ENCODE data around the gene ZNF224.
A peak's percentile ranks its signal among the peaks of the same experiment; 100 is the strongest.
"Not testable (repeated sequence)": the region's sequence is repeated elsewhere in the genome, so short reads cannot be mapped to it uniquely, and the experiment has no call there.

ZNF224 gene

DNA sequence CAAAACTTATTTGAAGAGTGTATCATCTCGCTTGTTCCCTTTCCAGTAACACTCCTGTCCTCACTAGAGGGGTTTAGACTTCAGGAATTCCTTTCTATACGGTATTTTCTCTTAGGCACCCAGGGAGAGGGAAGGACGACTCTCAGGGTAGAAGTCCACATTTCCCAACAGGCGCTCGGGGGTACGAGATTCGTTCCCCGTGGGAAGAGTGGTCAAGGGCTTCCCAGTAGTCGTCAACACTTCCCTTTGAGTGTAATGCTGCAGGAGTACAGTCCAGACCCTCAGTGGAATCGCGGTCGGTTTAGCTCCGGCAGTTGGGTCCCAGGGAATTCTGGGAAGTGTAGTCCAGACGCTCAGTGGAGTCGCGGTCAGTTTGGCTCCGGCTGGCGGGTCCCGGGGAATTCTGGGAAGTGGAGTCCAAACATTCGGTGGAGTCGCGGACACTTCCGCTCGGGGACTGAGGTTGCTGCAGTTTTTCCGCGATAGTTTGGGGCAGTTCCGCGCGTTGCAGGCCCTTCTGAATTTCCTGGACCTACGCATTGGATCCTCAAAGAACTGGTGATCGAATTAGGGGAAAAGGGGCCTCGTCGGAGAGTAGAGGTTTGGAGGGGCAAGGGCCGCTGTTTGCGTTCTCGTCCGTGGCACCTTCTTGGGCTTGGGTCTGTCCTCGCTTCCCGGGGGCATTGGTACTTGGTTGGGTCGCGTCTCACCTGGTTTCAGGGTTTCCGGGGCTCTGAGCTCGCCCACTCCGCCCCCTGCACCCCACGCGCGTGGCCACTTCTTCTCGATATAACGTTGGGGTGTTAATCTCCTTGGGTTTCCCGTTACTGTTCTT is at the start of gene ZNF224:
TSS of gene ZNF224 (plus strand) at position 431 of the 835 bp plus-strand sequence. CDS start 3,513 bp downstream, outside the sequence.
- DNase-seq = peak; percentile 82

DNA sequence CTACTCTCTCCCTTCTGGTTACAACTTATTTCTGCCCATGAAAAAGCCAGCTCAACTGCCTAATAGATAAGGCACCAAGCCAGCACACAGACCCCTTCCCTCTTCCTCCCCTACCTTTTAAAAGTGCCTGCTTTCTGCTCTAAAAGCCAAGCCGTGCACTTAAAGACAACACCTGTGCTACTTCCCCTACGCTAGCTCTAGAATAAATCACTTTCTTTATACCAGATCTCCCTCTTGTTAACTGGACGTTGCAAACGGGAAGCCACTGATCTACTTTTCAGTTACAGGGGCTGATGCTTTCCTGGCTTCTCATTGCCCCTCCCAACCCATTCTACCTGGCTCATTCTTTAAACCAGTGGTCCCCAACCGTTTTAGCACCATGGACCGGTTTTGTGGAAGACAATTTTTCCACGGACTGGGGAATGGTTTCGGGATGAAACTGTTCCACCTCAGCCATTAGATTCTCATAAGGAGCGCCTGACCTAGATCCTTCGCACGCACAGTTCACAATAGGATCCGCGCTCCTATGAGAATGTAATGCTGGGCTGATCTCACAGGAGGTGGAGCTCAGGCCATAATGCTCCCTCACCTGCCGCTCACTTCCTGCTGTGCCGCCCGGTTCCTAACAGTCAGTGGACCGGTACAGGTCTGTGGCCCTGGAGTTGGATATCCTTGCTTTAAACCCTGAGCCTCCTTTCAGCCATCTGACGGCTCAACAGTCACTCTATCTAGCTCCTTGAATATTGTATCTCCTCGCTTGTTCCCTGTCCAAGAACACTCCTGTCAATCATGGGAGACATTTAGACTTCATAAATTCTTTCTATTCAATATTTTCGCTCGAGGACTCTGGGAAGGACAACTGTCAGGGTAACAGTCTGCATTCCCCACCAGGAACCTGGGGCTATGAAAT is 43.2 kb upstream of the ZNF224 start:
- DNase-seq = no peak

DNA sequence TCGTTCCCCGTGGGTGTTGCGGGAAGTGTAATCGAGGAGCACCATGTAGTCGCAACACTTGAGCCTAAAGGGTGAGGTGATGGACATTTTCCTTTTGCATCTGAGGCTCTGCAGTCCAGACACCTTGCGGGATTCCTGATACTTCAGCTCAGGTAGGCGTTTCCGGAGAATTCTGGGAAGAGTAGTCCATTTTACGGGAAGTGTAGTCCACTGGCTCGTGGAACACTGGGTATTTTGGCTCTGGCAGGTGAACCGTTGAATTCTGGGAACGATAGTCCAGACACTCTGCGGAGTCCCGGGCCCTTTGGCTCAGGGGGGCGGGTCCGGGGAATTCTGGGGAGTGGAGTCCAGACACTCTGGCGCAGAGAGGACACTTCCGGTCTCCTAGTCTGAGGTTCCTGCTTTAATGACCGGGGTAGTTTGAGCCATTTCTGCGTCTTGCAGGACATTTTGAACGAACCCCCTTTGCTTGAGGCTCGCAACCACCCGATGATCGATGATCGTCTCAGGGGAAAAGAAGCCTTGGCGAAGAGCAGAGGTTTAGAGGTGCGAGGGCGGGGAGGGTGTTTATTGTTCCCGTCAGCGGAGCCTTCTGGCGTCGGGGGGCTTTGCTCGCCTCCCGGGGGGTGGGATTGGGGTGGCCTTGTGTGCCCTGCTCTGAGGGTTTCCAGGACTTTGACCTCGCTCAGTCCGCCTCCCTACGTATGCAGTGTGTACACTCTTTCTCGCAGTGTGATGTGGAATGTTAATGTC is 42.3 kb upstream of the ZNF224 start, which contains the start of gene ZNF223:
TSS of gene ZNF223 (plus strand) at position 387 of the 753 bp plus-strand sequence. CDS start 3,141 bp downstream, outside the sequence.
- peak; percentile 70 for DNase-seq

DNA sequence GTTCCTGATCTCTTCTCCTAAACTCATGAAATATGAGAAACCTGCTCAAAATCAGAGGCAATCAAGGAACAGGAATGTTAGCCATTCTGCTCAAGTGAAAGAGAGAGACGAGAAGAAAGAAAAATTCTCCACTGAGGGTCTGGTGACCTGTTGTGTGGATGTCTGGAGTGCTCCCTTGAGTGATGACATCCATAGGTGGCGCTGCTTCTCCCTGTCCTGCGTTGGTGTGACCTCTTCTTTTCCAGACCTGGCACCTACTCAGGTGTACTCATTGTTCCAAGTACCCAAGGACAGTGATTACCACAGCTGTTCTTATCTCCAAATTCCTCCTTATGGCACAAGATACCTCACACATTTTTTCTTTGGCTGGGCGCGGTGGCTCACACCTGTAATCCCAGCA is 38.3 kb upstream of the ZNF224 start:
- DNase-seq = no peak

DNA sequence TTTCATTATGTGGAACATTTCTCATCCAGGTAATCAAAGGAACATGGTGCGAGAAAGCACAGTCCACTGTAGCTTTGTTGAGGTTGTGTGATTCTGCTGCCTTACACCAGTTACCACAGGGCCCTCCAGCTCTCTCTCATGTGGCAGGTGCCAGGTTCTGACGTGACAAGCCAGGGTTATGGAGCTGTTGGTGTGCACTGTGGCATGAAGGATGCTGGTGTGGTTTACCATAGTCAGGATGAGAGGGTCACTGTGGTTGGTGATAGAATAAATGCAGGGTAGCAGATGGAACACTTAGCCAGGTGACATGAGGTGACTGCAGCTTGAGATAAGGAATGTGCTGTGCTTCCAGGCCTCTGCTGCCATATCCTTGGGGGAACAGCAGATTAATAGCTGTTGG is 34.9 kb upstream of the ZNF224 start:
- DNase-seq = no peak

DNA sequence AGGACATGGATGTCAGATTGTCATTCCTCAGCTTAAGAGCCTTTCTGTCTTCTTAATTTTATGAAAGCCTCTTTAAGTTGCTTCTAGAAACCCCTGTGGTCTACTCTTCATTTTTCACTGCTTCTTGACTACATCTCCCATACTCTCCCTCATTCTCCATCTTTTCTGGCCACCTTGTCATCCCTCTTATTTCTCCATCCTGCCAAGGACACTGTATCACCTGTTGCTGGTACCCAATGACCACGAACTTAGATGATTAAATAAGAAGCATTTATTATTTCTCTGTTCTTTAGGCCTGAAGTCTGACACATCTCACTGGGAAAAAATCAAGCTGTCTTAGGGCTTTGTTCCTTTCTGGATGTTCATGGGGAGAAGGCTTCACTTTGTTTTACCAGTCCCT is 33.1 kb upstream of the ZNF224 start:
- no peak for DNase-seq

DNA sequence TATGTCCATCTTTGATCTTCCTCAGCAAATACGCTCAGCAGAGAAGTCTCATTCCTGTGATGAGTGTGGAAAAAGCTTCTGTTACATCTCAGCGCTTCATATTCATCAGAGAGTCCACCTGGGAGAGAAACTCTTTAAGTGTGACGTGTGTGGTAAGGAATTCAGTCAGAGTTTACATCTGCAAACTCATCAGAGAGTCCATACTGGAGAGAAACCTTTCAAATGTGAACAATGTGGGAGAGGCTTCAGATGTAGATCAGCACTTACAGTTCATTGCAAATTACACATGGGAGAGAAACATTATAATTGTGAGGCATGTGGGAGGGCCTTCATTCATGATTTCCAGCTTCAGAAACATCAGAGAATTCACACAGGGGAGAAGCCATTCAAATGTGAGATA is 27.9 kb upstream of the ZNF224 start:
- DNase-seq = no peak

DNA sequence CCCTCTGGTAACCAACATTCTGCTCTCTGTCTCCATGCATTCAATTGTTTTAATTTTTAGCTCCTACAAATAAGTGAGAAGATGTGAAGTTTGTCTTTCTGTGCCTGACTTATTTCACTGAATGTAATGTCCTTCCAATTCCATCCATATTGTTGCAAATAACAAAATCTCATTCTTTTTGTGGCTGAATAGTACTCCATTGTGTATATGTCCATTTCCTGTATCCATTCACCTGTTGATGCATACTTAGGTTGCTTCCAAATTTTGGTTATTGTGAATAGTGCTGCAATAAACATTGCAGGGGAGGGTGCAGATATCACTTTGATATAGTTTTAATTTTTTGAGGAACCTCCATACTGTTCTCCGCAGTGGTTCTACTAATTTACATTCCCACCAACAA is 24.7 kb upstream of the ZNF224 start:
- DNase-seq = no peak

DNA sequence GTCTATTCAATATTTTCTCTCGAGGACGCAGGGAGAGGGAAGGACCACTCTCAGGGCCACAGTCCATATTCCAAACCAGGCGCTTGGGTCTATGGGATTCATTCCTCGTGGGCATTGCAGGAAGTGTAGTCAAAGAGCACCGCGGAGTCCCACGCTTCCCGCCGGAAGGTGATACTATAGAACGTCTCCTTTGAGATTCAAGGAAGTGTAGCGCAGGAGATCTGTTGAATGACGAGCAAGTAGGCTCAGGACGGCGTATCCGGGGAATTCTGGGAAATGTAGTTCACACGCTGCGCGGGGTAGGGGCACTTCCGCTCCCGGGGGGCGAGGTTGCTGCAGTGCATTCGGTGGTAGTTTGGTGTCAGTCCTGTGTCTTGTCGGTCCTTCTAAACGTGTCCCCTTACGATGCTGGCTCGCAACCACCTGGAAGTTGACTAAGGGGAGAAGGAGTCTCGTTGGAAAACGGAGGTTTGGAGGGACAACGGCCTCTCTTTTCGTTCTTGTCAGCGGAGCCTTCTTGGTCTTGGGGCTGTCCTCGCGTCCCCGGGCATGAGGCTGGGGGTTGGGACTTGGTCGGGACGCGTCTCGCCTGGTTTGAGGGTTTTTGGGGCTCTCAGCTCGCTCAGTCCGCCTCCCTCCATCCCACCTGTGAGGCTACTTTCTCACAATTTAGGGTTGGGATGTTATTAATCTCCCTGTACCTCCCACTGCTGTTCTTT is 22.2 kb upstream of the ZNF224 start, which contains the start of gene ZNF284:
TSS of gene ZNF284 (plus strand) at position 336 of the 719 bp plus-strand sequence. CDS start 4,231 bp downstream, outside the sequence.
- peak; percentile 83 for DNase-seq

DNA sequence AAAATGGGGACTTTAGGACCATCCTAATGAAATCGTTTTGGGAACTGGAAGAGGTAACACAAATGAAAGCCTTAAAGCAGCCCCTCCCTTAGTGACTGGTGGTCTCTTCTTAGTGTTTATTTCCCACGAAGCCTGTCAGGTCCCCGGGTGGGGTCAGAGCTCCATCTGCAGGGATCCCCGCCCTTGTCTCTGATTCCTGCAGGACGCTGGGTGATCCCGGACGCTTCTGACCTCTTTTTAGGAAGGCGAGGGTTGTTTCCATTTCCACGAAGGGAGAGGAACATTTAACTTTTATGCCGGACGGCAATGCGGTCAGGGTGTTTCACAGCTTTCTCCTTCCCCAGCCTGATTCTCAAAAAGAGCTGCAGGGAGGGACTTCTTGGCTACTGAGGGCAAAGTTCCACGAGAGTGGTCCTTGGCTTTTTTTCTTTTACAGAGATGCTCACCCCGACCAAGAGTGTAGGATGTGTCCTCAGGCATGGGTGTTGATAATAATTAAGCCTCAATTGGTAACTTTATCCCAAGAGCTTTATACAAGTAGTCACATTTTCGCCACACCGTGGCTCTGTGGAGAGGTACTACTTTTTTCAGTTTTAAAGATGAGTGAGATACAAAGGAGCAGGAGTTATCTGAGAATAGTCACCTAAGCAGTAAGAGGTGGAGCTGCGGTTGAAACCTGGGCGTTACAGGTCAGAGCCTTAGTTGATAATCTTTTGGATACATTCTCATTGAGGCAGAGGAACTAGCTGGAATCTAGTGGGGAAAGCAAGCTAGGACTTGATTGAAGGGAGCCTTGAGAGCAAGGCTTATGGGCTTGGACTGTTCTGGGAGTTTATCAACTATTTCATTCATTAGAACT is 21.4 kb upstream of the ZNF224 start:
- DNase-seq = no peak

DNA sequence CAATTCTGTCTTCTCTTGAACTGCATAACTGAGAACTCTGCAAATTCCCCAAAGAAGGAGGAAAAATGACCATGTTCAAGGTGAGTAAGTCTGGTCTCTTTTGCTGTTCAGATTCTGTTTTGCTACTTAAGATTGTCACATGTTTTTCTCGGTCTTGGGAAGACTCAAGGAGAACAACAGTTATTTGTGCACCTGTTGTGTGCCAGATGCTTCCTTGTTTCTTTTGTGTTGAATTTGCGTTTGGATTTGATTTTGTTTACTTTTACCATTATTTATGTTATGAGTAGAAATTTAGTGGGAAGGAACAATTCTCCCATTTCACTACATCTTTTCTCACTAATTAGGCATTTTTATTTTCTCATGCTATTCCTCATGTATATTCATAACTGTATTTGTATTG is 17.8 kb upstream of the ZNF224 start:
- no peak for DNase-seq

DNA sequence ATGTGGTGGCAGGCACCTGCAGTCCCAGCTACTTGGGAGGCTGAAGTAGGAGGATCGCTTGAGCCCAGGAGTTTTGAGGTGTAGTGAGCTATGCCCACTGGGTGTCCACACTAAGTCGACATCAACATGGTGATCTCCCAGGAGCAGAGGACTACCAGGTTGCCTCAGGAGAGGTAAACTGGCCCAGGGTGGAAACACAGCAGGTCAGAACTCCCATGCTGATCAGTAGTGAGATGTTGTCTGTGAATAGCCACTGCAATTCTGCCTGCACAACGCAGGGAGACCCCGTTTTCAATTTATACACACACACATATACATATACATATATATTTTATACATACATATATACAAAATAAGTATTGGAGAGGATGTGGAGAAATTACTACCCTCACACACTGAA is 2.1 kb upstream of the ZNF224 start:
- no peak for DNase-seq

DNA sequence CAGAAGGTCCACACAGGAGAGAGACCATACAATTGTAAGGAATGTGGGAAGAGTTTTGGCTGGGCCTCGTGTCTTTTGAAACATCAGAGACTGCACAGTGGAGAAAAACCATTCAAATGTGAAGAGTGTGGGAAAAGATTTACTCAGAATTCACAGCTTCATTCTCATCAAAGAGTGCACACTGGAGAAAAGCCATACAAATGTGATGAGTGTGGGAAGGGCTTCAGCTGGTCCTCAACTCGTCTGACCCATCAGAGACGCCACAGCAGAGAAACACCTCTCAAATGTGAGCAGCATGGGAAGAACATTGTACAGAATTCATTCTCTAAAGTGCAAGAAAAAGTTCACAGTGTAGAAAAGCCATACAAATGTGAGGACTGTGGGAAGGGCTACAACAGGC is 13.6 kb downstream of the ZNF224 start:
- no peak for DNase-seq

DNA sequence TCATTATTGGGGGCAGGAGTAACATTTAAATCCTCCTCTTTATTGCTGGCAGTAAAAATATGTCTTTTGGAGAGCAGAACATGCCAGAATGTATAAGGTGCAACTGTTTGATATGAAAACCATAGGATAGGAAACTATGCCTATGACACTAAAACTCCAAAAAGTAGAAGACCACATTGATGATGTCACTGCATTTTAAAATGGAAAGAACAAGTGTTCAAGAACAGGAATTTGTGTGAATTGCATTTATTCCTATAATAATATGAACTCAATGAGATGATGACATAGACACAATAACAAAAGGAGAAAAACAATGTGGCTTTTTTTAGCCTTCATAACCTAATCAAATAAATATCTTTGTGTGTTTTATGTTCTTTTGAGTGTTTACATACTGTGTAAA is 15.3 kb downstream of the ZNF224 start:
- no peak for DNase-seq

DNA sequence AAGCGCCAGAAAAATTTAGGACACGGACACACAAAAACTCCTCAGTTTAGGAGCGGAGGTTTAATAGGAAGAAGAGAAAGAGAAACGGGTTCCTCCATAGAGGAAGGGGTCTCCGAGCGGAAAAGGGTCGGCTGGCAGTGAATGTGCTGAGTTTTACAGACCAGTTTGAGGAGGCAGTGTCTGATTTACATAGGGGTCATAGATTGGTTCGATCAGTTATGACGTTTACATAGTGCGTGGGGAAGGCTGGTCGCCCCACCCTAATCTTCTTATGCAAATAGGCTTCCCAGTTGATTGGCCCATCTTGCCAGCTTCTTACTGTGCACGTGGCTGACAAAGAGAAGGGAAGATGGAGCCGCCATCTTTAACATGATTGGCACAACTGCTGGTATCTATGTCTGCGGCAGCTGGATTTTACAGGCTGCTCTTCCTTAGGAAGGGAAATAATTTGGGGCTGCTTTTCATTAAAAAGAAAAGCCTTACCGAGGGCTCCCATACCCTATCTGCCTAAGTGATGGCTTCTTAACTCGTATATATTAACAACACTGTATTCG is 17.8 kb downstream of the ZNF224 start:
- DNase-seq = no peak

DNA sequence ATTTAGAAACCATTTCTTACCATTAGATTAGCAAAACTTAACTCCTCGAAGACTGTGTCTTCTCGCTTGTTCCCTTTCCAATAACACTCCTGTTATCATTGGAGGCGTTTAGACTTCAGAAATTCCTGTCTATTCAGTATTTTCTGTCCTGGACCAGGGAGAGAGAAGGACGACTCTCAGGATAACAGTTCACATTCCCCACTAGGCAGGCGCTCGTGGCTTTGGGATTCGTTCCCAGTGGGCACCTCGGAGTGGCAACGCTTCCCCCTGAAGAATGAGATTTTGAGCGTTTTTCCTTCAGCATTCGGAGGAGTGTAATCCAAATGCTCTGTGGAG is 18.6 kb downstream of the ZNF224 start:
- no peak for DNase-seq

DNA sequence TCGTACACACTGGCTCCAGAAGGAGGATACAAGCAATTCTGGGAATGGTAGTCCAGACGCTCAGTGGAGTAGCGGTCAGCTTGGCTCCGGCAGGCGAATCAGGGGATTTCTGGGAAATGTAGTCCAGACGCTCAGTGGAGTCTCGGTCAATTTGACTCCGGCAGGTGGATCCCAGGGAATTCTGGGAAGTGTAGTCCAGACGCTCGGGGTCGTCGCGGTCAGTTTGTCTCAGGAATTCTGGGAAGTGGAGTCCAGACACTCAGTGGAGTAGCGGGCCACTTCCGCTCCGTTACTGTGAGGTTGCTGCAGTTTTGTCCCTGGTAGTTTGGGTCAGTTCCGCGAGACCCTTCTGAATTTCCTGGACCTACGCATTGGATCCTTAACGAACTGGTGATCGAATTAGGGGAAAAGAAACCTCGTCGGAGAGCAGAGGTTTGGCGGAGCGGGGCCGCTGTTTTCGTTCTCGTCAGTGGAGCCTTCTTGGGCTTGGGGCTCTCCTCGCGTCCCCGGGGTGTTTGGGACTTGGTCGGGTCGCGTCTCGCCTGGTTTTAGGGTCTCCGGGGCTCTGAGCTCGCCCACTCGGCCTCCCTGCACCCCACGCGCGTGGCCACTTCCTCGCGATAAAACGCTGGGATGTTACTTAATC is 19.1 kb downstream of the ZNF224 start, which contains the start of gene ZNF225:
TSS of gene ZNF225 (plus strand) at position 262 of the 646 bp plus-strand sequence. CDS start 2,429 bp downstream, outside the sequence.
- peak; percentile 77 for DNase-seq

DNA sequence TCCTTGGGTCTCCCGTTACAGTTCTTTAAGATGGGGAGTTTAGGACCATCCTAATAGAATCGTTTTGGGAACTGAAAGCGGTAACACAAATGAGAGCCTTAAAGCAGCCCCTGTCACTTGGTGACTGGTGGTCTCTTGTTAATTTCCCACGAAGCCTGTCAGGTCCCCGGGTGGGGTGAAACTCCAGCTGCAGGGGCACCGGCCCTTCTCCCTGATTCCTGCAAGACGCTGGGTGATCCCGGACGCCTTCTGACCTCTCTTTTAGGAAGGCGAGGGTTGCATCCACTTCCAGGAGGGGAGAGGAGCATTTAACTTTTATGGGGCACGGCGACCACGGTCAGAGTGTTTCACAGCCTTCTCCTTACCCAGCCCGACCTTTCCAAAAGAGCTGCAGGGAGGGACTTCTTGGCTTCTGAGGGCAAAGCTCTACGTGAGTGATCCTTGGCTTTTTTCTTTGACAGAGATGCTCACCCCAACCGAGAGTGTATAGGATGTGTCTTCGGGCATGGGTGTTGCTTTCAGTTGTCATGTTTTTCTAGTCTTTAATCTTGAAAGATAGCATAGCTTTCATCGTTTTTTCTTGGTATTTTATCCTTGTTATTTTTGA is 19.7 kb downstream of the ZNF224 start:
- no peak for DNase-seq

DNA sequence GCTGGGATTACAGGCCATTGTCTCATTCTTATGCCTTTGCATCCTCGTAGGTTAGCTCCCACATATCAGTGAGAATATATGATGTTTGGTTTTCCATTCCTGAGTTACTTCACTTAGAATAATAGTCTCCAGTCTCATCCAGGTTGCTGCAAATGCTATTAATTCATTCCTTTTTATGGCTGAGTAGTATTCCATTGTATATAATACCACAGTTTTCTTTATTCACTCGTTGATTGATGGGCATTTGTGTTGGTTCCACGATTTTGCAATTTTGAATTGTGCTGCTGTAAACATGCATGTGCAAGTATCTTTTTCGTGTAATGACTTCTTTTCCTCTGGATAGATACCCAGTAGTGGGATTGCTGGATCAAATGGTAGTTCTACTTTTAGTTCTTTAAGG is 27.0 kb downstream of the ZNF224 start:
- DNase-seq = not testable (repeated sequence)

DNA sequence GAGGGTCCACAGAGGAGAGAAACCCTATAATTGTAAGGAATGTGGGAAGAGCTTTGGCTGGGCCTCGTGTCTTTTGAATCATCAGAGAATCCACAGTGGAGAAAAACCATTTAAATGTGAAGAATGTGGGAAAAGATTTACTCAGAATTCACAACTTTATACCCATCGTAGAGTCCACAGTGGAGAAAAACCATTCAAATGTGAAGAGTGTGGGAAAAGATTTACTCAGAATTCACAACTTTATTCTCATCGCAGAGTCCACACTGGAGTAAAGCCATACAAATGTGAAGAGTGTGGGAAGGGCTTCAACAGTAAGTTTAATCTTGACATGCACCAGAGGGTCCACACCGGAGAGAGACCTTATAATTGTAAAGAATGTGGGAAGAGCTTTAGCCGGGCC is 37.8 kb downstream of the ZNF224 start:
- DNase-seq = no peak
